HEK293 (cell line): Measurements from ENCODE around the gene NRG2.

Source experiments
- AEBP2 ChIP-seq: fragments of 450-650 bp; formaldehyde crosslinking; IDR thresholded peaks from 2 replicates; pipeline ENCODE4 v1.5.1; 2016; ENCODE audit warnings: missing biosample characterization, missing genetic modification characterization, borderline replicate concordance
- BCL11A ChIP-seq: fragments of 450-650 bp; formaldehyde crosslinking; IDR thresholded peaks from 2 replicates; pipeline ENCODE4 v1.5.1; 2016; ENCODE audit warnings: low read depth, missing biosample characterization, missing genetic modification characterization
- BCL6B ChIP-seq: fragments of 450-650 bp; formaldehyde crosslinking; IDR thresholded peaks from 2 replicates; pipeline ENCODE4 v1.5.1; 2017; ENCODE audit warnings: missing biosample characterization, missing genetic modification characterization
- KLF17 ChIP-seq: fragments of 450-650 bp; formaldehyde crosslinking; IDR thresholded peaks from 2 replicates; pipeline ENCODE4 v1.5.1; 2016; ENCODE audit warnings: missing biosample characterization, missing genetic modification characterization
- PRDM6 ChIP-seq: fragments of 450-650 bp; formaldehyde crosslinking; IDR thresholded peaks from 2 replicates; pipeline ENCODE4 v1.5.1; 2017; ENCODE audit warnings: missing biosample characterization, missing genetic modification characterization
- REST ChIP-seq: fragments of 450-650 bp; formaldehyde crosslinking; IDR thresholded peaks from 2 replicates; pipeline ENCODE4 v1.5.1; 2016; ENCODE audit warnings: missing biosample characterization, missing genetic modification characterization
- SCRT1 ChIP-seq: fragments of 450-650 bp; formaldehyde crosslinking; IDR thresholded peaks from 2 replicates; pipeline ENCODE4 v1.5.1; 2016; ENCODE audit warnings: missing biosample characterization, missing genetic modification characterization, borderline replicate concordance
- ZBTB21 ChIP-seq: fragments of 450-650 bp; formaldehyde crosslinking; IDR thresholded peaks from 2 replicates; pipeline ENCODE4 v1.5.1; 2017; ENCODE audit warnings: missing biosample characterization, missing genetic modification characterization
- ZNF18 ChIP-seq: fragments of 450-650 bp; formaldehyde crosslinking; IDR thresholded peaks from 2 replicates; pipeline ENCODE4 v1.5.1; 2016; ENCODE audit warnings: missing biosample characterization, missing genetic modification characterization
- ZNF274 ChIP-seq, 2 experiments: fragments of 200-500 bp in 1 of 2; fragments of 450-650 bp in 1 of 2; sonication (Bioruptor generic) in 1 of 2; formaldehyde crosslinking in 1 of 2; IDR thresholded peaks; 2 replicates each; pipeline versions ENCODE4 v1.5.1 to v1.6.1; 2014 to 2016; ENCODE audit warnings: borderline replicate concordance in 1 of 2, inconsistent platforms in 1 of 2, low read length in 1 of 2, missing biosample characterization in 1 of 2, missing genetic modification characterization in 1 of 2
- ZNF280C ChIP-seq: fragments of 450-650 bp; formaldehyde crosslinking; IDR thresholded peaks from 2 replicates; pipeline ENCODE4 v1.5.1; 2016; ENCODE audit warnings: missing biosample characterization, missing genetic modification characterization
- ZNF324 ChIP-seq: fragments of 450-650 bp; formaldehyde crosslinking; IDR thresholded peaks from 2 replicates; pipeline ENCODE4 v1.5.1; 2016; ENCODE audit warnings: missing biosample characterization, missing genetic modification characterization
- ZNF544 ChIP-seq: fragments of 450-650 bp; formaldehyde crosslinking; IDR thresholded peaks from 2 replicates; pipeline ENCODE4 v1.5.0; 2017; ENCODE audit warnings: missing biosample characterization, missing genetic modification characterization
- ZNF548 ChIP-seq: fragments of 450-650 bp; formaldehyde crosslinking; IDR thresholded peaks from 2 replicates; pipeline ENCODE4 v1.5.1; 2016; ENCODE audit warnings: missing biosample characterization, missing genetic modification characterization
- ZNF560 ChIP-seq: fragments of 450-650 bp; formaldehyde crosslinking; IDR thresholded peaks from 2 replicates; pipeline ENCODE4 v1.5.1; 2017; ENCODE audit warnings: missing biosample characterization, missing genetic modification characterization, borderline replicate concordance
- ZNF585B ChIP-seq: fragments of 450-650 bp; formaldehyde crosslinking; IDR thresholded peaks from 2 replicates; pipeline ENCODE4 v1.5.1; 2016; ENCODE audit warnings: missing biosample characterization, missing genetic modification characterization
- ZNF629 ChIP-seq: fragments of 450-650 bp; formaldehyde crosslinking; IDR thresholded peaks from 2 replicates; pipeline ENCODE4 v1.5.1; 2017; ENCODE audit warnings: missing biosample characterization, missing genetic modification characterization
- ZNF76 ChIP-seq: fragments of 450-650 bp; formaldehyde crosslinking; IDR thresholded peaks from 2 replicates; pipeline ENCODE4; 2016; ENCODE audit warnings: low read depth, missing biosample characterization, missing genetic modification characterization, borderline replicate concordance
- ZNF792 ChIP-seq: fragments of 450-650 bp; formaldehyde crosslinking; IDR thresholded peaks from 2 replicates; pipeline ENCODE4 v1.5.1; 2016; ENCODE audit warnings: missing biosample characterization, missing genetic modification characterization
- ZNF837 ChIP-seq: fragments of 450-650 bp; formaldehyde crosslinking; IDR thresholded peaks from 2 replicates; pipeline ENCODE4 v1.5.1; 2016; ENCODE audit warnings: missing biosample characterization, missing genetic modification characterization
- ZSCAN18 ChIP-seq: fragments of 450-650 bp; formaldehyde crosslinking; IDR thresholded peaks from 2 replicates; pipeline ENCODE4 v1.5.1; 2016; ENCODE audit warnings: missing biosample characterization, missing genetic modification characterization

The NRG2 gene

GRCh38 chr5:140041492-140042392 is 1.4 kb downstream of the NRG2 start (continued):
- no peak for TF ChIP-seq SCRT1 (tag by site-specific recombination)
- no peak for TF ChIP-seq PRDM6 (tag by site-specific recombination)
- TF ChIP-seq ZNF548 (tag by site-specific recombination) = no peak
- TF ChIP-seq ZNF629 = no peak; the same call in 1 of the 2 replicates
- TF ChIP-seq BCL6B = no peak
- no peak for TF ChIP-seq ZNF274 (IDR thresholded peaks at IDR 0.05; ENCODE audit: low read length)
- no peak for TF ChIP-seq ZNF274 (tag by site-specific recombination; IDR thresholded peaks at IDR 0.05; ENCODE audit: borderline replicate concordance)
- no peak for TF ChIP-seq ZSCAN18 (tag by site-specific recombination)
- TF ChIP-seq ZBTB21 = no peak
- TF ChIP-seq ZNF792 (tag by site-specific recombination) = no peak
- 0 out of 2 replicates have a peak, but pooled peaks have one; percentile 30 for TF ChIP-seq REST (tag by site-specific recombination)
- no peak; the same call in 1 of the 2 replicates for TF ChIP-seq KLF17 (tag by site-specific recombination)
- TF ChIP-seq ZNF544 (tag by site-specific recombination) = no peak
- no peak for TF ChIP-seq BCL11A (tag by site-specific recombination)
- no peak for TF ChIP-seq ZNF837 (tag by site-specific recombination)
- no peak for TF ChIP-seq ZNF280C (tag by site-specific recombination)
- no peak for TF ChIP-seq ZNF585B (tag by site-specific recombination)
- TF ChIP-seq ZNF324 (tag by site-specific recombination) = no peak
- TF ChIP-seq ZNF76 (tag by site-specific recombination) = no peak
- no peak for TF ChIP-seq AEBP2
- no peak for TF ChIP-seq ZNF560 (tag by site-specific recombination)
- TF ChIP-seq ZNF18 (tag by site-specific recombination) = no peak
